ENCODE data around the gene ANK3.

ANK3 gene

GRCh38 chr10:60142736-60143135 is 246.9 kb downstream of the ANK3 start (continued):
- TF ChIP-seq, protein P1, sequence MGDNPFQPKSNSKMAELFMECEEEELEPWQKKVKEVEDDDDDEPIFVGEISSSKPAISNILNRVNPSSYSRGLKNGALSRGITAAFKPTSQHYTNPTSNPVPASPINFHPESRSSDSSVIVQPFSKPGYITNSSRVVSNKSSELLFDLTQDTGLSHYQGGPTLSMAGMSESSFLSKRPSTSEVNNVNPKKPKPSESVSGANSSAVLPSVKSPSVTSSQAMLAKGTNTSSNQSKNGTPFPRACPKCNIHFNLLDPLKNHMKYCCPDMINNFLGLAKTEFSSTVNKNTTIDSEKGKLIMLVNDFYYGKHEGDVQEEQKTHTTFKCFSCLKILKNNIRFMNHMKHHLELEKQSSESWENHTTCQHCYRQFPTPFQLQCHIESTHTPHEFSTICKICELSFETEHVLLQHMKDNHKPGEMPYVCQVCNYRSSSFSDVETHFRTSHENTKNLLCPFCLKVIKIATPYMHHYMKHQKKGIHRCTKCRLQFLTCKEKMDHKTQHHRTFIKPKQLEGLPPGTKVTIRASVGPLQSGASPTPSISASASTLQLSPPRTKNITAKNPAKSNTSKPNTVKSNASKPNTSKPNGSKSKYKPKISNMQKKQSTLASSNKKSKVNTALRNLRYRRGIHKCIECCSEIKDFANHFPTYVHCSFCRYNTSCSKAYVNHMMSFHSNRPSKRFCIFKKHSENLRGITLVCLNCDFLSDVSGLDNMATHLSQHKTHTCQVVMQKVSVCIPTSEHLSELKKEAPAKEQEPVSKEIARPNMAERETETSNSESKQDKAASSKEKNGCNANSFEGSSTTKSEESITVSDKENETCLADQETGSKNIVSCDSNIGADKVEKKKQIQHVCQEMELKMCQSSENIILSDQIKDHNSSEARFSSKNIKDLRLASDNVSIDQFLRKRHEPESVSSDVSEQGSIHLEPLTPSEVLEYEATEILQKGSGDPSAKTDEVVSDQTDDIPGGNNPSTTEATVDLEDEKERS (tag by site-specific recombination; IDR thresholded peaks at IDR 0.05) = no peak

DNA sequence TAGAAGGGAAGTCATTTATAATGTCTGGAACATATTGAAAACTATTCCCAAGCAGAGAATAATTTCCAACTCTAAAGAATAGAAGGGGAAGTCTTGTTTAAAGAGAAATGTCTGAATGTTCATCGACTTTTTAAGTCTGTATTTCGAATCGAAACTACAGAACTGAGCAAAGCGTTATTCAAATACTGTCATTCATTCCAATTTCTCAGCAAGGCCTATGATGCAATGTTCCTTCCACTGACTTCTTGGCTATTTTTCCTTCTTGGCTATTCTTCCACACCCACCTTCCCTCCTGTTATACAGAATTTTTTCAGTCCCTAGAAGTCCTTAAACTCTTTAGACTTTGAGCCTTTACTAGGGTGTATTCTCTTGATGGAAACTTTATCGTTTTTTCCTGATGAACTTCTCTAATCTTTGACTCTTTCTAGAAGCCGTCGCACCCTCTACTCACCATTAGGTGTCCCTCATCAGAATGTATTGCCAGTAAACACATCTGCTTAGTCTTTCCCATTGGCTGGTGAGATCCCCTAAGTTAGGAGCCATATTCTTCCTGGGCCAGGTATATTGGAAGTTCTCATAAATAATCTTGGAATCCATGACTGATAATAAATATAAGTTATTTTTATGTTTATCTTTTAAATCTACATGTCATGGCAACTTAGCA is 247.6 kb downstream of the ANK3 start:
- ChIA-PET CTCF (no interaction called here), POLR2A (no interaction called here)
- no peak overlapping the region for H3K4me3 ChIP-seq (ENCODE audit: low read depth, low read length)
- no peaks in the 10 kb centered on the region for H3K36me3 ChIP-seq (ENCODE audit: control insufficient read depth in 2 of 2, insufficient read depth in 1 of 2, low read length in 2 of 2)
- no peaks in the 10 kb centered on the region for H3K9me3 ChIP-seq (ENCODE audit: control insufficient read depth, insufficient read depth, low read depth, low read length)
- peaks cover 15% of the 10 kb centered on the region for H3K4me1 ChIP-seq (ENCODE audit: control insufficient read depth, insufficient read depth, low read length)
- peak overlapping the region; percentile 75 for H3K27ac ChIP-seq (ENCODE audit: extremely low read depth, low read depth, low read length)
- TF ChIP-seq ZNF112 (tag by site-specific recombination; IDR thresholded peaks at IDR 0.05) (no peak), ZNF354C (tag by site-specific recombination; IDR thresholded peaks at IDR 0.05; ENCODE audit: borderline replicate concordance, low read depth) (no peak), HOXD13 (CRISPR knock-in tag; IDR thresholded peaks at IDR 0.05; ENCODE audit: borderline replicate concordance) (no peak), YY2 (tag by site-specific recombination; IDR thresholded peaks at IDR 0.05) (no peak), ZNF121 (tag by site-specific recombination; IDR thresholded peaks at IDR 0.05) (no peak), OSR2 (tag by site-specific recombination; IDR thresholded peaks at IDR 0.05) (no peak), ZNF155 (tag by site-specific recombination; IDR thresholded peaks at IDR 0.05) (no peak), ZNF423 (tag by site-specific recombination; IDR thresholded peaks at IDR 0.05) (no peak), ZNF521 (tag by site-specific recombination; IDR thresholded peaks at IDR 0.05) (no peak), ZBTB8A (tag by site-specific recombination; IDR thresholded peaks at IDR 0.05) (no peak), ZNF157 (tag by site-specific recombination; IDR thresholded peaks at IDR 0.05) (no peak), ZNF596 (tag by site-specific recombination; IDR thresholded peaks at IDR 0.05) (no peak), ZNF629 (tag by site-specific recombination; IDR thresholded peaks at IDR 0.05) (no peak)
- TF ChIP-seq, protein P2, sequence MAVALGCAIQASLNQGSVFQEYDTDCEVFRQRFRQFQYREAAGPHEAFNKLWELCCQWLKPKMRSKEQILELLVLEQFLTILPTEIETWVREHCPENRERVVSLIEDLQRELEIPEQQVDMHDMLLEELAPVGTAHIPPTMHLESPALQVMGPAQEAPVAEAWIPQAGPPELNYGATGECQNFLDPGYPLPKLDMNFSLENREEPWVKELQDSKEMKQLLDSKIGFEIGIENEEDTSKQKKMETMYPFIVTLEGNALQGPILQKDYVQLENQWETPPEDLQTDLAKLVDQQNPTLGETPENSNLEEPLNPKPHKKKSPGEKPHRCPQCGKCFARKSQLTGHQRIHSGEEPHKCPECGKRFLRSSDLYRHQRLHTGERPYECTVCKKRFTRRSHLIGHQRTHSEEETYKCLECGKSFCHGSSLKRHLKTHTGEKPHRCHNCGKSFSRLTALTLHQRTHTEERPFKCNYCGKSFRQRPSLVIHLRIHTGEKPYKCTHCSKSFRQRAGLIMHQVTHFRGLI (tag by site-specific recombination; IDR thresholded peaks at IDR 0.05) = no peak
- TF ChIP-seq, protein P3, sequence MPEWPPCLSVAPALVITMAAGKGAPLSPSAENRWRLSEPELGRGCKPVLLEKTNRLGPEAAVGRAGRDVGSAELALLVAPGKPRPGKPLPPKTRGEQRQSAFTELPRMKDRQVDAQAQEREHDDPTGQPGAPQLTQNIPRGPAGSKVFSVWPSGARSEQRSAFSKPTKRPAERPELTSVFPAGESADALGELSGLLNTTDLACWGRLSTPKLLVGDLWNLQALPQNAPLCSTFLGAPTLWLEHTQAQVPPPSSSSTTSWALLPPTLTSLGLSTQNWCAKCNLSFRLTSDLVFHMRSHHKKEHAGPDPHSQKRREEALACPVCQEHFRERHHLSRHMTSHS (tag by site-specific recombination; IDR thresholded peaks at IDR 0.05) = no peak

DNA sequence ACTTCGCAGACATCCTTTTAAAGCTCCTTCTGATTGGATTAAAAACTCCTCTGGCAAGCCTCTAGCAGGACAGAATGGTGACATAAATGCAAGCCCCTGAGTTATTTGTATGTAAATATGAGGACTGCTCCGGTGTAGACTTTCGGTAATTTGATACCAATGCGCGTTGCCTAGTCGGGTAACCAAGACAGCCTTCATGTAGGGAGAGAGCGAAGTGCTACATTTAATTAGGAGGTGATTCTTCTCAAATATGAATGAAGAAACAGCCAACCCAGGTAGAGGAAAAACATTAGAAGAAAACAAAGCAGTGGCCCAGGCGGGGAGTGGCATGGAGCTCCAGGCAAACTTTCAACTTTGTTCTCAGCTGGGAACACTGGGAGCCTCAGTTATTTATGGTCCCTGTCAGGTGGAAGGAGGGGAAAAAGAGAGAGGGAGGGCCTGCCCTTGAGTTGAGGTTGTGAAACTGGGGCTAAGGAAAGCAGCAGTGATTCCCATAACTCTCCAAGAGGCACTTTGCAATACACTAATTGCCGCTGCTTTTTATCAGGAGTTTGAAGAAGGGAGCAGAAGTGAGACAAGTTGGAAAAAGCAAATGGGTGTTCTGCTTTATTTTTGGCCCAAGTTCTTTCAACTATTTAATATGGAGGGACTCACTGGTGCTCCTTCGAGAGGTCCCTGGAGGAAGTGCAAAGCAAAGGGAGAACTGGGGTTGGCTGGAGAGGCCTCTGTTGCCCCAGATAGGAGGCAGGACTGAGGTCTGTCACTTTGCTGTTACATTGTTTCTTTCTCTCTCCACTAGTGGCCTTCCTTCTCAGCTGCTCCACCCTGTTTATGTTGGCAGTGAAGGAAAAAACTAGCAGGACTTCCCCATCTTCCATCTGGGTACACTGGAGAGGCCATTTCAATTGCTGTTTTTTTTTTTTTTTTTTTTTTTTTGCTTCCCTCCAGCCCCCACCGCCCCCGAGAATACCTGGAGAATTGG is 248.7 kb downstream of the ANK3 start:
- no peaks in the 10 kb centered on the region for H3K36me3 ChIP-seq (ENCODE audit: control insufficient read depth in 2 of 2, insufficient read depth in 1 of 2, low read length in 2 of 2)
- POLR2A ChIA-PET = interaction anchor here (0.9 kb wide), 1 partner anchor 235 kb away, joined by 3 read pairs; the partner anchor contains the start of gene CCDC6
- peak overlapping the region; percentile 75 for H3K27ac ChIP-seq (ENCODE audit: extremely low read depth, low read depth, low read length)
- peaks cover 15% of the 10 kb centered on the region for H3K4me1 ChIP-seq (ENCODE audit: control insufficient read depth, insufficient read depth, low read length)
- H3K9me3 ChIP-seq (ENCODE audit: control insufficient read depth, insufficient read depth, low read depth, low read length) = no peaks in the 10 kb centered on the region
- CTCF ChIA-PET = interaction anchor here (0.7 to 2.4 kb wide), 4 partner anchors 12 to 68 kb away, joined by 3 to 10 read pairs (median 4); no protein-coding TSS in a partner anchor
- peak overlapping the region; percentile 45 for H3K4me3 ChIP-seq (ENCODE audit: low read depth, low read length)
- TF ChIP-seq ZBTB21 (tag by site-specific recombination; IDR thresholded peaks at IDR 0.05) = no peak
- 0 out of 2 replicates have a peak, but pooled peaks have one; percentile 17 for TF ChIP-seq ZNF2 (tag by site-specific recombination; IDR thresholded peaks at IDR 0.05)
- no peak for TF ChIP-seq ZNF558 (tag by site-specific recombination; IDR thresholded peaks at IDR 0.05)
- TF ChIP-seq YY1 (tag by site-specific recombination; IDR thresholded peaks at IDR 0.05) = 0 out of 2 replicates have a peak, but pooled peaks have one; percentile 17
- TF ChIP-seq, protein P2 (tag by site-specific recombination; IDR thresholded peaks at IDR 0.05) = no peak
